ENCODE data around the gene AP4M1. TPM values are rescaled to one million over a fixed set of nuclear protein-coding genes. Genes with fewer than 3 reads are reported as not detected.
A peak's percentile ranks its signal among the peaks of the same experiment; 100 is the strongest.

Gene AP4M1
- total and polyA plus RNA-seq, 9 of the 15 experiments (the other 6 are each of a cell fraction or from before 2014, with no cell fraction given), result 1.3 to 30.9 (median 14.1) TPM

DNA sequence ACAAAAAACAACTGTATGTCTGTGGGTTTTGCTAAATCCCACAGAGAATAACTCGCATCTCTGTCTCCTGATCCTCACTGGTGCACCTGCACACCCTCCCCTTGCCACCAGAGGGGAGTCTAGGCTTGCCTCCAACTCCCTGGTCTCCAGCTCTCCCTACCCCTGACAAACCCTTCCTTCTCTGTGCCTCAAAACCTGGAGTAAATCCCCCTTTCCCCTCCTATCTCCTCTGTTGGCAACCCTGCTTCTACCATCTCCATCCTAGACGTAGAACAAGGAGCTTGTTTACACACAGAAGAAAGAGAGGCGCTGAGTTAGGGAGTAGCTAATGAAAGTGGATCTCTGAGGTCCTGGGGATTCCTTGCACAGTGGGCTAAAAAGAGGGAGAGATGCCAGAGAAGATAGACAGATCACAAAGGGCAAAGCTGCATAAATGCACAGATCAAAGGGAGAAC lies 31.3 kb downstream of the AP4M1 start (continued):
- TF ChIP-seq, protein P1, sequence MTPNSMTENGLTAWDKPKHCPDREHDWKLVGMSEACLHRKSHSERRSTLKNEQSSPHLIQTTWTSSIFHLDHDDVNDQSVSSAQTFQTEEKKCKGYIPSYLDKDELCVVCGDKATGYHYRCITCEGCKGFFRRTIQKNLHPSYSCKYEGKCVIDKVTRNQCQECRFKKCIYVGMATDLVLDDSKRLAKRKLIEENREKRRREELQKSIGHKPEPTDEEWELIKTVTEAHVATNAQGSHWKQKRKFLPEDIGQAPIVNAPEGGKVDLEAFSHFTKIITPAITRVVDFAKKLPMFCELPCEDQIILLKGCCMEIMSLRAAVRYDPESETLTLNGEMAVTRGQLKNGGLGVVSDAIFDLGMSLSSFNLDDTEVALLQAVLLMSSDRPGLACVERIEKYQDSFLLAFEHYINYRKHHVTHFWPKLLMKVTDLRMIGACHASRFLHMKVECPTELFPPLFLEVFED (CRISPR knock-in tag; conservative IDR thresholded peaks at IDR 0.05), result peak; percentile 76; the same call in 1 of the 2 replicates
- TF ChIP-seq NR4A1 (CRISPR knock-in tag; IDR thresholded peaks at IDR 0.05), result no peak
- no peak for TF ChIP-seq NR4A1 (tag; IDR thresholded peaks at IDR 0.05)
- TF ChIP-seq CHCHD3 (CRISPR knock-in tag; IDR thresholded peaks at IDR 0.05), result no peak
- TF ChIP-seq NCOA2 (IDR thresholded peaks at IDR 0.05; ENCODE audit: partially characterized antibody in 2 of 2), result no peak
- no peak for TF ChIP-seq ZNF41 (CRISPR knock-in tag; conservative IDR thresholded peaks at IDR 0.05)
- peak; percentile 84; the same call in 1 of the 2 replicates for TF ChIP-seq OTX1 (CRISPR knock-in tag; IDR thresholded peaks at IDR 0.05)
- TF ChIP-seq ERF (CRISPR knock-in tag; IDR thresholded peaks at IDR 0.05), result no peak
- TF ChIP-seq, protein P2, sequence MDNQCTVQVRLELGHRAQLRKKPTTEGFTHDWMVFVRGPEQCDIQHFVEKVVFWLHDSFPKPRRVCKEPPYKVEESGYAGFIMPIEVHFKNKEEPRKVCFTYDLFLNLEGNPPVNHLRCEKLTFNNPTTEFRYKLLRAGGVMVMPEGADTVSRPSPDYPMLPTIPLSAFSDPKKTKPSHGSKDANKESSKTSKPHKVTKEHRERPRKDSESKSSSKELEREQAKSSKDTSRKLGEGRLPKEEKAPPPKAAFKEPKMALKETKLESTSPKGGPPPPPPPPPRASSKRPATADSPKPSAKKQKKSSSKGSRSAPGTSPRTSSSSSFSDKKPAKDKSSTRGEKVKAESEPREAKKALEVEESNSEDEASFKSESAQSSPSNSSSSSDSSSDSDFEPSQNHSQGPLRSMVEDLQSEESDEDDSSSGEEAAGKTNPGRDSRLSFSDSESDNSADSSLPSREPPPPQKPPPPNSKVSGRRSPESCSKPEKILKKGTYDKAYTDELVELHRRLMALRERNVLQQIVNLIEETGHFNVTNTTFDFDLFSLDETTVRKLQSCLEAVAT (IDR thresholded peaks at IDR 0.05), result peak; percentile 53 to 70; a peak in 2 of 4 replicates
- no peak for TF ChIP-seq ZNF121 (CRISPR knock-in tag; conservative IDR thresholded peaks at IDR 0.05)
- TF ChIP-seq CHD7 (IDR thresholded peaks at IDR 0.05; ENCODE audit: low read depth, low read length), result no peak
- TF ChIP-seq HIVEP1 (CRISPR knock-in tag; IDR thresholded peaks at IDR 0.05), result peak; percentile 64; the same call in 1 of the 2 replicates
- no peak for TF ChIP-seq ZNF197 (CRISPR knock-in tag; IDR thresholded peaks at IDR 0.05; ENCODE audit: low read depth)
- TF ChIP-seq MAFK (IDR thresholded peaks at IDR 0.05; ENCODE audit: low read length), result 0 out of 2 replicates have a peak, but pooled peaks have one; percentile 12
- TF ChIP-seq RAD21 (CRISPR knock-in tag; conservative IDR thresholded peaks at IDR 0.05 in 1 of 2, IDR thresholded peaks at IDR 0.05 in 1 of 2), result peak; percentile 99

Data from K562 (cell line).